IPS-20b (cell line): ENCODE measurements around the gene RNU4-1.

ENCODE experiments used
- H3K27ac ChIP-seq: one replicate; pipeline ENCODE4 v1.5.1; 2013; ENCODE audit warnings: low read length
- H3K27me3 ChIP-seq: 2 replicates; pipeline ENCODE4 v1.6.1; 2013; ENCODE audit warnings: mild to moderate bottlenecking, low read length, inconsistent platforms; ENCODE audit not compliant: insufficient read depth
- H3K36me3 ChIP-seq: 2 replicates; pipeline ENCODE4 v1.6.1; 2013; ENCODE audit warnings: low read depth, mild to moderate bottlenecking, inconsistent platforms, low read length, moderate library complexity; ENCODE audit not compliant: insufficient read depth
- H3K4me1 ChIP-seq: 2 replicates; pipeline ENCODE4 v1.6.1; 2013; ENCODE audit warnings: mild to moderate bottlenecking, control low read depth, inconsistent platforms, low read length, moderate library complexity; ENCODE audit not compliant: insufficient read depth
- H3K4me3 ChIP-seq: 2 replicates; pipeline ENCODE4 v1.5.1; 2013; ENCODE audit warnings: mild to moderate bottlenecking, low read length, inconsistent platforms
- H3K9ac ChIP-seq: 2 replicates; pipeline ENCODE4 v1.6.1; 2013; ENCODE audit warnings: low read depth, mild to moderate bottlenecking, inconsistent platforms, low read length, moderate library complexity
- H3K9me3 ChIP-seq: 2 replicates; pipeline ENCODE4 v1.6.1; 2013; ENCODE audit warnings: mild to moderate bottlenecking, low read depth, low read length, inconsistent platforms; ENCODE audit not compliant: insufficient read depth

RNU4-1 gene

DNA sequence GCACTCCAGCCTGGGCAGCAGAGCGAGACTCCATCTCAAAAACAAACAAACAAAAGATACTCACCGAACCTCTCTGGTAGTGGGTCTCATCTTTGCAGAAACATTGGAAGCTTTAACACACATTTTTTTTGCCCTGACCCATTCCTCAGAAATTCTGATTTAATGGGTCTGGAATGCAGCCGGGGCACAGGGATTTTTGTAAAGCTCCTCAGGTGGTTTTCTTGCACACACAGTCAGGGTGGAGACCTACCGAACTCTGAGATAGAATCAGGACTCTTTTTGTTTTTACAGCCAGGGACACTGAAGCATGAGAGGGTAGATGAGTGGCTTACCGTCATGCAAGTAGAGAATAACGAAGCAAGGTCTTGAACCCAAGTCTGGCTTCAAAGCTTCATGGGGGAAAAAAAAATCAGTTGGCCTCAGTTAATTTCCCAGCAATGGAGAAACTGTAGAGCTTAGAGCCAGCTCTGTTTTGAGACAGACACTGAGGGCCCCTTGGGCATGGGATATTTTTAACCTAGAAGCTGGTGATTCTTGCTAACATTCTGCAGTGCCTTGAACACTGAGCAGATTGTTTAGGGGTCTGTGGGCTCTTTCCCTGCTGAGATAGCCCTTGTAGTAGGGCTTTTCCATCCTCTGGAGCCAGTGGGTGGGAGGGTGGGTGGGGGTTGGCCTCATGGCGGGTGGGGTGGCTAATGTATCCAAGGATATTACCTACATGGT is 6.1 kb downstream of the RNU4-1 start:
- H3K4me3 ChIP-seq: no peak overlapping the region
- H3K27ac ChIP-seq: no peak overlapping the region
- no peaks in the 10 kb centered on the region for H3K36me3 ChIP-seq
- 0 out of 2 replicates have a peak, but pooled peaks cover 3% of the 10 kb centered on the region for H3K4me1 ChIP-seq
- no peaks in the 10 kb centered on the region for H3K27me3 ChIP-seq
- no peaks in the 10 kb centered on the region for H3K9me3 ChIP-seq
- H3K9ac ChIP-seq: no peak overlapping the region

DNA sequence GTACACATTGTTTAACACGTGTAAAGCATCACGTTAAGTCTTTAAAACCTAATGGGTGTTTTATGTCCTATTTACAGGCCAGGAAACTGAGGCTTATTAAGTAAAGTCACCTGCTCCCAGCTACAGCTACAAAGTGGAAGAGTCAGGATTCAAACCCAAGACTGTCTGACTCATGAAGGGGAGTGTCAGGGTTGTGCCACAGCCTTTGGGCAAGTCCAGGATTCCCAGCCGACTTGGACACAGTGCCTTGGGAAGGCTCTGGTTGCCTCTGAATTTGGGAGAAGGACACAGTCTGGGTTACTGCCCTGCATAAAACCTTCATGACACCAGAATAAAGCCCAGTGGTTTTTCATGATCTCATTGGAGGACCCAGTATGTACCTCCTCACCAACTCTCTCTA is 8.7 kb downstream of the RNU4-1 start:
- no peaks in the 10 kb centered on the region for H3K36me3 ChIP-seq
- no peak overlapping the region for H3K4me3 ChIP-seq
- no peak overlapping the region for H3K27ac ChIP-seq
- no peaks in the 10 kb centered on the region for H3K27me3 ChIP-seq
- peaks cover under 1% of the 10 kb centered on the region; the same call in 1 of the 2 replicates for H3K9me3 ChIP-seq
- no peaks in the 10 kb centered on the region for H3K4me1 ChIP-seq
- H3K9ac ChIP-seq: no peak overlapping the region

DNA sequence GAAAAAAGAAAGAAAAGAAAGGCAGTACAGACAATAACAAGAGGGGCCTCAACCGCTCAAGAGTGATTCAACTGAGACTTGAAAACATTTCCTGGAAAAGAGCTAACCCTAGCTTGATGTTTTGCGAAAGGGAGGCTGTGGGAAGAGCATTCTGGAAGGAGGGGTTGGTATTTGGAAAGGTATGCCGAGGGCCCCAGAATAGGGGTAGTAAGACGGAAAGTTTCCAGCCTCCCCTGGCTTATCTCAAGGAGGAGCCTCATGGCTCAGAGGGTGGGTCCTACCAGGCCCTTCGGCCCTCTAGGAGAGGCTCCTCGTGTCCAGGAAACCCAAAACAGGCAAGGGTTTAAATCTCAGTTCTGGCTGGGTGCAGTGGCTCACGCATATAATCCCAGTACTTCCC is 9.7 kb downstream of the RNU4-1 start:
- Histone ChIP-seq H3K36me3 (no peaks in the 10 kb centered on the region), H3K27me3 (no peaks in the 10 kb centered on the region), H3K4me3 (no peak overlapping the region), H3K9ac (no peak overlapping the region), H3K9me3 (peaks cover 4% of the 10 kb centered on the region; the same call in 1 of the 2 replicates), H3K27ac (no peak overlapping the region), H3K4me1 (no peaks in the 10 kb centered on the region)

DNA sequence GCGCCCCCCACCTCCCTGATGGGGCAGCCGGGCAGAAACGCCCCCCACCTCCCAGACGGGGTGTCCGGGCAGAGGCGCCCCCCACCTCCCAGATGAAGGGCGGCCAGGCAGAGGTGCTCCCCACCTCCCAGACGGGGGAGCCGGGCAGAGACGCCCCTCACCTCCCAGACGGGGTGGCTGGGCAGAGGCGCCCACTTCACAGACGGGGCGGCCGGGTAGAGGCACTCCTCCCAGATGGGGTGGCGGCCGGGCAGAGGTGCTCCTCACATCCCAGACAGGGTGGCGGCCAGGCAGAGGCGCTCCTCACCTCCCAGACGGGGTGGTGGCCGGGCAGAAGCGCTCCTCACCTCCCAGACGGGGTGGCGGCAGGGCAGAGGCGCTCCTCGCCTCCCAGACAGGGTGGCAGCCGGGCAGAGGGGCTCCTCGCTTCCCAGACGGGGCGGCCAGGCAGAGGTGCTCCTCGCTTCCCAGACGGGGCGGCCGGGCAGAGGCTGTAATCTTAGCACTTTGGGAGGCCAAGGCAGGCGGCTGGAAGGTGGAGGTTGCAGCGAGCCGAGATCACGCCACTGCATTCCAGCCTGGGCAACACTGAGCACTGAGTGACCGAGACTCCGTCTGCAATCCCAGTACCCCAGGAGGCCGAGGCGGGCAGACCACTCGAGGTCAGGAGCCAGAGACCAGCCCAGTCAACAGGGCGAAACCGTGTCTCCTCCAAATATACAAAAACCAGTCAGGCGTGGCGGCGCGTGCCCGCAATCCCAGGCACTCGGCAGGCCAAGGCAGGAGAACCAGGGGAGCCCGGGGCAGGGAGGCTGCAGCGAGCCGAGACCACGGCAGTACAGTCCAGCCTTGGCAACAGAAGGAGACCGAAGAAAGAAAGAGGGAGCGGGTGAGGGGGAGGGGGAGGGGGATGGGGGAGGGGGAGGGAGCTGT is 14.6 kb downstream of the RNU4-1 start:
- H3K36me3 ChIP-seq: no peaks in the 10 kb centered on the region
- H3K9me3 ChIP-seq: peaks cover 4% of the 10 kb centered on the region; the same call in 1 of the 2 replicates
- no peaks in the 10 kb centered on the region for H3K4me1 ChIP-seq
- H3K27ac ChIP-seq: no peak overlapping the region
- no peak overlapping the region for H3K9ac ChIP-seq
- H3K27me3 ChIP-seq: no peaks in the 10 kb centered on the region
- H3K4me3 ChIP-seq: no peak overlapping the region

DNA sequence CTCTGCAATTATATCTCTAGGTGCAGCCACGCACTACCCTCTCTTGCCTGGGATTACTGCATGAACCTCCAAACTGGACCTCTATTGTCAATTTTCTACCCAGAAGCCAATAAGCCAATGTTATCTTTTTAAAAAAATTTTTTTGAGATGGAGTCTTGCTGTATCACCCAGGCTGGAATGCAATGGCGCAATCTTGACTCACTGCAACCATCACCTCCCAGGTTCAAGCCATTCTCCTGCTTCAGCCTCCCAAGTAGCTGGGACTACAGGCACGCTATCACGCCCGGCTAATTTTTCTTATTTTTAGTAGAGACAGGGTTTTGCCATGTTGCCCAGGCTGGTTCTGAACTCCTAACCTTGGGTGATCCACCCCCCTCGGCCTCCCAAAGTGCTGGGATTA is 16.3 kb downstream of the RNU4-1 start:
- Histone ChIP-seq H3K4me1 (no peaks in the 10 kb centered on the region), H3K27ac (no peak overlapping the region), H3K9me3 (peaks cover 4% of the 10 kb centered on the region; the same call in 1 of the 2 replicates)

DNA sequence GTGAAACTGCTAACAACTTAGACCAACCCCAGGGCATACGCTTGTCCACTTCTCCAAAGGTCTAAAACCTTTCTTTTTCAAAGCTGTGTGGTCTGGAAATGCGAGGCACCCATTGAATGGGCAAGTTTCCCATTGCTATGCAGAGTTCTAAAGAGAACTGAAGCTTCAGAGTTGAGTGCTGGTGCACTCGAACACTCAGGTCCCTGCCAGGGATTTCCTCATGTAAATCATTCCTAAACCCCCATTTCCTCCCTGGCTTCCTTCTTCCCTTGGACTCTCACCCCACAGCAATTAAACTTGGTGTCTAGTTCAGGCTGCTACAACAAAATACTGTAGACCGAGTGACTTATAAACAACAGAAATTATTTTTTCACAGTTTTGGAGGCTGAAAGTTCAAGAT is 25.3 kb downstream of the RNU4-1 start:
- no peak overlapping the region for H3K27ac ChIP-seq
- H3K4me3 ChIP-seq: no peak overlapping the region

More for the DNA sequence above, 16.3 kb downstream of the RNU4-1 start:
- no peaks in the 10 kb centered on the region for H3K27me3 ChIP-seq
- no peaks in the 10 kb centered on the region for H3K36me3 ChIP-seq
- H3K4me3 ChIP-seq: no peak overlapping the region
- H3K9ac ChIP-seq: no peak overlapping the region

DNA sequence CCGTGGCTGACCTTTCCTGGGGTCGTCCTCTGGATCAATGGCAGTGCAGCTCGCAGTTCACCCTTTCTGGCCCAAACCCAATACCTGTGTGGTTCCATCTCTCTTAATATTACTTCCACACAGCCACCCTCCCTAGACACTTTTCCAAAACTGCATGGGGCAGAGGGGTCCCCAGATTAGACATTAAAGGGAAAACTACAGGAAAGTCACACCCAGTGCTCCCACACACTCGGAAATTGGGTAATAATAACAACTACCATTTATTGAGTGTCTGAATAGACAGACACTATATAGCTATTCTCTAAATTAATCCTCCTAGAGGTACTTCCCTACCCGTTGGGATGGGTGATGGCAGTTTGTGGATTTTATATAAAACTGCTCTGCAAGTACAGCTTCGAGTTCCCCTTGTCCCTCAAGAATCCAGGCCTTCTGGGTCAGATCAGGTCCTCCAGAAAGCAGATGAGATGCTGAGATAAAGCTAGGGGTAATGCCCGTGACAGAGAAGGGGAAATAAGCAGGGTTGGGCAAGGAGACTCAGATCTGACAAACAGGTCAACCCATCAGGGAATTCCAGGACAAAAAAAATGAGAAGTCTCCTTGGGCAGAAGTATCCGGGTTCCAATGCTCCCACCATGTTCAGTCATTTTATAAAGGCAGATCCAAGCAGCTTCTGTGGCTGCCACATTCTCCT is 26.7 kb downstream of the RNU4-1 start:
- no peaks in the 10 kb centered on the region for H3K36me3 ChIP-seq
- H3K27ac ChIP-seq: no peak overlapping the region
- H3K4me1 ChIP-seq: peaks cover 19% of the 10 kb centered on the region
- H3K4me3 ChIP-seq: peak overlapping the region; percentile 40; the same call in 1 of the 2 replicates
- H3K27me3 ChIP-seq: no peaks in the 10 kb centered on the region; the same call in 1 of the 2 replicates
- no peak overlapping the region for H3K9ac ChIP-seq
- H3K9me3 ChIP-seq: no peaks in the 10 kb centered on the region

More for the DNA sequence above, 25.3 kb downstream of the RNU4-1 start:
- H3K9ac ChIP-seq: no peak overlapping the region
- peaks cover 15% of the 10 kb centered on the region for H3K4me1 ChIP-seq
- H3K36me3 ChIP-seq: no peaks in the 10 kb centered on the region
- no peaks in the 10 kb centered on the region; the same call in 1 of the 2 replicates for H3K27me3 ChIP-seq
- H3K9me3 ChIP-seq: no peaks in the 10 kb centered on the region

DNA sequence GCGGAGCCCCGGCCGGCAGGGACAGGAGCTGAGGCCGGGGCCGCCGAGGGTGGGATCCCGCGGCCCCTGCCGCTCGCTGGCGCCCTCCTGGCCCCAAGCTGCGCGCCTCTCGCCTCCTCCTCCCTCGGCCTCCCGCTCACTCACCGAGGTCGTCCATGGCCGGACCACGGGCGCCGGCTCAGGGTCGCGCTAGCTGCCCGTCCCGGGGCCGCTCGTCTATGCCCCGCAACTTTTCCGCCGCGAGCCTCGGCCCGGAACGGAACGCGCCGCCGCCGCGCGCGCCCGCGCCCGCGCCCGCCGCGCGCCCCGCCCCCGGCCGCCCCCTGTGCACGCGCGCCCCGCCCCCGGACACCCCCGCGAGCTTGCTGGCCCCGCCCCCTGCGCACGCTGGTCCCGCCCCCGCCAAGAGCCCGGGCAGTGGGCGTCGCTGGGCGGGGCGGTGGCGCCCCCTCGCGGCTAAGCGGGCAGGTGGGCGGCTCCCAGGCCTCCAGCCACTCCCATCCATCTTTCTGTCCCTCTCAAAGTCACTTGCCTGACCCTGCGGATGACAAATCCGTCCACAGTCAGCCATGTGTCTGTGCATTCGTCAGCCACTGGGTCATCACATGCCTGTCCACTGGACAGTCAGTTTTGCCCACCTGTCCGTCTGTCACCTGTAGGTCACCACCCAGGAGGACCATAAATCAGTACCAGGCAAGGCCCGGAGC is 27.4 kb downstream of the RNU4-1 start, which contains the start of gene PXN:
Gene PXN (minus strand): TSS at position 258 of the 707 bp plus-strand sequence. CDS start 101 bp downstream, at position 157.
- H3K9ac ChIP-seq: peak within 1 kb of the TSS; percentile 79
- H3K27me3 ChIP-seq: no peaks in the 10 kb centered on the region; the same call in 1 of the 2 replicates
- H3K4me1 ChIP-seq: peaks cover 19% of the 10 kb centered on the region
- peak within 1 kb of the TSS; percentile 79 for H3K4me3 ChIP-seq
- H3K27ac ChIP-seq: no peak within 1 kb of the TSS
- H3K36me3 ChIP-seq: no peaks in the 10 kb centered on the region
- H3K9me3 ChIP-seq: no peaks in the 10 kb centered on the region

DNA sequence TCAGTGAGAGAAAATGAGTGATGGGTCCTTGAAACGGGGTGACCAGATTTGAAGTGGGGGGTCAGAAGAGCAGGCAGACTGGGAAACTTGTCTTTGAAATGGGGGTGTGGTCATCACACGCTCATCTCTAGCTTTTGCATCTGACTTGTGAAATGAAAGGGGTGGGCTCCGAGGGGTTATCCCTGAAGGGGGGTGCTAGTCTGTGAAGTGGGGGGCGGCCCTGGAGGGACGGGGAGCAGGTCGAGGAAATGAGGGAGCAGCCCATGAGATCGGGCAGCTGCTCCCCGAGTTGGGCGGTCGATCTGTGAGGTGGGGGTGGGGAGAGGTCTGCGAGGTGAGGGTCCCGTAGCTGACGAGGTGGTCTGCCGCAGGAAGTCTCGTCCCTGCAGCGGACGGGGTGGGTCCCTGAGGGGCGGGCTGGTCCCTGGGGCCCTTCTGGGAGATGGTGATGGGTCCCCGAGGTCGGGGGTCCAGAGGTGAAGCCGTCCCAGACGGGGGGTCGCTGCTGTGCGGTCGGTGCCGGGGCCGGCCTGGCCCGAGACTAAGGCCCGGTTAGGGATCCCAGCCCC is 28.0 kb downstream of the RNU4-1 start:
- H3K9me3 ChIP-seq: no peaks in the 10 kb centered on the region
- no peak overlapping the region for H3K27ac ChIP-seq
- H3K9ac ChIP-seq: peak overlapping the region; percentile 79
- H3K4me1 ChIP-seq: peaks cover 19% of the 10 kb centered on the region
- H3K36me3 ChIP-seq: no peaks in the 10 kb centered on the region
- H3K27me3 ChIP-seq: no peaks in the 10 kb centered on the region; the same call in 1 of the 2 replicates
- H3K4me3 ChIP-seq: peak overlapping the region; percentile 79

DNA sequence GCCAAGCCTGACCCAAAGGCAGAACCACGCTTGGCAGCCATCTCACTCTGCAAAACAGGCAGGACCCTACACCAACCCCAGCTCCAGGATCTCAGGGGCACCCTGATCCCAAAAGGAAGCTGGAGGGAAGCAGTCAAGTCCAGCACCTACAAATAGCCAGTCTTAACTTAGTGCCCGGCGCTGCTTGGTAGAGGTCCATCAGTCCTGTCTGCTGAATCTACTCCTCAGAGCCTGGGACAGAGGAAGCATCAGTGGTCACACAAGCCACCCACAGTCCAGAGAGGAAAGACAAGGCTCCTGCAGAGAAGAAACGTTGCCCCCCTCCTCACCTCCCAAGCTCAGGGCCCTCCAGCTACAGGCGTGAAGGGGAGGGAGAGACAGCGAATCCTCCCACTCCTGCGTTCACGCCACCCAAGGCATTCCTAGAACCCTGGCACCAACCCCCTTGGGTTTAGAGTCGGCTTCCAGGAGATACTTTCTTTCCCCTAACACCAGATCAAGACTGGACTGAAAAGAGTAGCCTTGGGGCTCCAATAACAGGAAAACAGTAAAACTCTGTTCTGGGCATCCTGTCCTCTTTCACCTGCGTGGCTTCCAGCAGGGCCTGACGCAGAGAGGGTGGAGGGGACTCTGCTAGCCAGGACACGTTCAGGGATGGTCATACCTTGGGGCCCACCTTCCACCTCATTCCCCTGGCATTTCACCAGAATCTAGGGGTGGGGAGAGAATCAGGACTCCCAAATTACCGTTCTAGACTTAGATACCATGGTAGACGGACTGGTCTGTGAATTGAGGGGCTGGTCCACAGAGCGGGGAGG is 28.7 kb downstream of the RNU4-1 start:
- Histone ChIP-seq H3K9ac (peak overlapping the region; percentile 79; the same call in 1 of the 2 replicates), H3K4me1 (peaks cover 19% of the 10 kb centered on the region), H3K36me3 (no peaks in the 10 kb centered on the region), H3K9me3 (no peaks in the 10 kb centered on the region), H3K4me3 (peak overlapping the region; percentile 79), H3K27ac (no peak overlapping the region), H3K27me3 (no peaks in the 10 kb centered on the region; the same call in 1 of the 2 replicates)
